GM21390 (cell line): ENCODE data around the gene PRKAB1.

Experiments
- ATAC-seq: cut with Tn5 transposase; IDR thresholded peaks from one replicate; pipeline ENCODE4 v1.9.1; 2021; ENCODE audit not compliant: unreplicated experiment

The PRKAB1 gene

DNA sequence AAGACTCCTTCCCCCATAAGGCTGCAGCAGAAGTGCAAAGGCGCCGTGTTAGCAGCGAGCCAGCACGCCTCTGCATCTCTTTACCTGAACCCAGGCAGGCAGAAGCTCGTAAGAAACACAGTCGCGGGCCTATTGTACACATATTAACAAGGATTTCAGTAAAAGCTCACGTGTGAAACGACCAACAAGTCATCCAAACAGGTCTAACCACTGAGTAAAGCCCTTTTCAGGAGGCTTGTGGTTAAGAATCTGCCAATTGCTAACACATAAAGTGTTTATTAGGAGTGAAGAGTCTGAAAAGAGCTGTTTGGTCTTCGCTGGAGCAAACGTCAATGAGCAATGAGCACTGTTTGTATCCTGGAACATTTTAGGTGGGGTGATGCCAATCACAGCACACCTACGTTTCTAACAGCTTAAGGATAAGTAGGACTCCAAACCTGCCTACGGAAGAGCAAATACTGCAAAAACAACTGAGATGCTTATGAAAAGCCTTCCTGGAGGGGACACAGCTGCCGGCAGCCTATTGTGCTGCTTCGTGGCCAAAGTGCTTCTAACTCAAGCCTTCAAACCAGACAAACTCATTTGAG lies 43.1 kb downstream of the PRKAB1 start:
- ATAC-seq, result no peak

DNA sequence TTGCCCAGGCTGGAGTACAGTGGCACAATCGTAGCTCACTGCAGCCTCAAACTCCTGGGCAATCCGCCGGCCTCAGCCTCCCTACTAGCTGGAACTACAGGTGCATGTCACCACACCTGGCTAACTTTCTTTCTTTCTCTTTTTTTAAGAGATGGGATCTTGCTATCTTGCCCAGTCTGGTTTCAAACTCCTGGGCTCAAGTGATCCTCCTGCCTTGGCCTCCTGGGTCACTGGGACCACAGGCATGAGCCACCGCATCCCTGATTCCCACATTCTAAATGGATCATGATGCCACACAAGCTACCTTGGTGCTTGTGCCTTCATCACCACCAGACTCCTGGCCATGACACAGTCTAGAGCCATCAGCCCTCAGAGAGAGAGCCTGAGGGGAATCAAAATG lies 43.8 kb downstream of the PRKAB1 start:
- ATAC-seq, result no peak

DNA sequence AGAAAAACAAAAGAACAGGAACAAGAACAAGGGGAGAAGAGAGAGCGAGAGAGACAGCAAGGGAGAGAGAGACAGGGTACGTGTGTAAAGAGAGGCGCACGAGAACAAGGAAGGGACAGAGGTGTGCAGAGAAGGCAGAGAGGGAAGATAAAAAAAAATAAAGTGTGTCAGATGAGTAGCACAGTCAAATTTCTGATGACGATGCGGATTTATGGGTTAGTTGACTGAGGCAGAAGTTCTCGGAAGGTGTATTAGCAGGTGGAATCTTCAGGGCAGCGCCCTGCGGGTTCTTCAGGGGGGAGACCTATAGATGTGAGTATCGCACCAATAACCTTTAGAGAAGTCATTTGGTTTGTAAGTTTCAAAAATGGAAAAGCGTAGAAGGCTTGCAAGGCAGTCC lies 44.8 kb downstream of the PRKAB1 start:
- ATAC-seq, result no peak

DNA sequence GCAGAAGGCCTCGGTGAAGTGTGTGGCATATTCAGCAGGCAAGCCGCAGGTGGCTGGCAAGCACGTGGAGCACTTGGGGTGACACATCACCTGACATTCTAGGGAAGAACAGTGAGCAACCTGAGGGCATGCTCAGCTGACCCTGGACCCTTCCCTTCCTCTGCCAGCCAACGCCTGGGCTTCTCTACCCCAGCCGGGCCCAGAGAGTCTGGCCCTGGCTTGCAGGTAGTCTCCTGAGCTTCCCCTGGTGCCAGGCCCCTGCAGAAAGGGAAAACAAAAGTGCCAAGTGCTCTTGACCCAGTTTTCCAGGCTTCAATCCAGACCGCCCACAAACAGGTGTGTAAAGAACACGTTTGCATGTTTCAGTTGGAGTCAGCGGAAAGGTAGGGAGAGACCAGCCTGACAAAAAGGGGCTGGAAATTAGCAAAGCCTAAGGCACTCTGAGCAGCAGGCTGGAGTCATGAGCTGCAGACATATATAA lies 45.7 kb downstream of the PRKAB1 start:
- ATAC-seq, result no peak

DNA sequence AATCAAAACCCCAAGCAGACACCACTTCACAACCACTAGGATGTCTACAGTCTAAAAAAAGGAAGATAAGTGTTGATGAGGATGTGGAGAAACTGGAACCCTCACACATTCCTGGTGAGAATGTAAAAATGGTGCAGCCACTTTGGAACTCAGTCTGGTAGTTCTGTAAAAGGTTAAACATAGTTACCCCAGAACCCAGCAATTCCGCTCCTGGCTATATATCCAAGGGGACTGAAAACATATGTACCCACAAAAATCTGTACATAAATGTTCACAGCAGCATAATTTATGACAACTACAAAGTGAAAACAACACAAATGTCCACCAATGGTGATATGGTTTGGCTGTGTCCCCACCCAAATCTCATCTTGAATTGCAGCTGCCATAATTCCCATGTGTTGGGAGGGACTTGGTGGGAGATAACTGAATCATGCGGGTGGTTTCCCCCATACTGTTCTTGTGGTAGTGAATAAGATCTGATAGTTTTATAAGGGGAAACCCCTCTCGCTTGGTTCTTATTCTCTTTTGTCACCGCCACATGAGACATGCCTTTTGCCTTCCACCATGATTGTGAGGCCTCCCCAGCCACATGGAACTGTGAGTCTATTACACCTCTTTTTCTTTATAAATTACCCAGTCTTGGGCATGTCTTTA lies 46.8 kb downstream of the PRKAB1 start:
- no peak for ATAC-seq

DNA sequence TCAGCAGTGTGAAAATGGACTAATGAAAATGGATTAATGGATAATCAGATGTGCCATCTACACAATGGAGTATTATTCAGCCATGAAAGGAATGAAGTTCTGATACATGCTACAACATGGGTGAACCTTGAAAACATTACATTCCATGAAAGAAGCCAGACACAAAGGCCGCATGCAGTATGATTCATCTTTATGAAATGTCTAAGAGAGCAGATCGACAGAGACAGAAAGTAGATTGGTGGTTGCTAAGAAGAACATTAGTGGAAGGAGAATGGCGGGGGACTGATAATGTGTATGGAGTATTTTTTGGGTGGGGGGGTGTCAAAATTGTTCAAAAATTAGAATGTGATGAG lies 47.3 kb downstream of the PRKAB1 start:
- ATAC-seq, result no peak

DNA sequence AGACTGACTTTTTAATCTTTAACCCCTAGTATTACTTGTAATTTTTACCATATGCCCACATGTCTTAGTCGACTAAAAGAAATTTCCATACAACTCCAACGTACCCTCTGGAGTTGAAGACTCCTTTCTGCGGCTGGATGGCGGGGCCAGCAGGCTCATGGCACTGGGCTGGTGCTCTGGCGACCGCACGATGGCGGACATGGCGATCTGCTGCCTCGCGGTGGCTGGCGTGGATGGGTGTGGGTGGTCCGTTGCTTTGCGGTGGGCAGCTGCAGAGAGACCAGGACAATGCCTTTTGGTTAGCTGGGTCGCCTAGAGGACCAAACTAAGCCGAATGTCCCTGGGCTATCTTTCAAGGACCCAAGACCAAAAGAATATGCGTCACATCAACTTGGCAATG lies 50.2 kb downstream of the PRKAB1 start:
- no peak for ATAC-seq

DNA sequence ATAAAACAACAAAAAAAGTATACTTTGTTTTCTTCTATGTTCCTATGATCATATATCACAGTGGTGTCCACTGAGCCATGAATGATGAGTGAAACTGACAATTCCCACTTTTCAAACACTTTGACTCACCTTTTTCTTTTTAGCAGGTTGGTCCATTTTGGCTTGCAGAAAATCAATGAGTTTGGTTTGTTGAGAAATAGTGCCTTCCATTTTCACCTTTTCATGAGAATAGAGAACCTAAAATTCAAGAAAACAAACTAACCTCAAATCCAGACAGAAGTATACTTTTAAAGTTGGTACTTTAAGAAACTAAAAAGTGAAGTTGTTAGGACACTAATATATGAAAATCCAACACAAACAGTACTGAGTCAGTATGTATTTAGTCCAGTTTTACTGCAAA lies 52.4 kb downstream of the PRKAB1 start:
- ATAC-seq, result no peak

DNA sequence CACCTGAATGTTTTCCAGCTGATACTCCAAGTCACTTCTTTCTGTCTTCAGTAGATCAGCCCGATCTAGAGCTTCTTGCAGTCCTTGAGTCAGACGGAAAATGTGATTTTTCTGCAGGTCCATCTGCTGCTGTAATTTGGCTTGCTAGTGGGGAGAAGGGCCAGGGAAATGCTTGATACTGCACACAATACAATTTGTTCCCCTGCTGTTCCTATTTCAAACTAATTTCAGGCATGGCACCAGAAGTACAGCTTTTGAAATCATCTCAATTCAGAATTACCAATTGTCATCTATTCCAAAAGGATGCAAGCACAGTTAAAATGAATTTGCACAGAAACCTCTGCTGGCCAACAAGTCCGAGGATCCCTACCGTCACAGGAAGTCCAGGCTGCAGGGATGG lies 53.4 kb downstream of the PRKAB1 start:
- no peak for ATAC-seq

DNA sequence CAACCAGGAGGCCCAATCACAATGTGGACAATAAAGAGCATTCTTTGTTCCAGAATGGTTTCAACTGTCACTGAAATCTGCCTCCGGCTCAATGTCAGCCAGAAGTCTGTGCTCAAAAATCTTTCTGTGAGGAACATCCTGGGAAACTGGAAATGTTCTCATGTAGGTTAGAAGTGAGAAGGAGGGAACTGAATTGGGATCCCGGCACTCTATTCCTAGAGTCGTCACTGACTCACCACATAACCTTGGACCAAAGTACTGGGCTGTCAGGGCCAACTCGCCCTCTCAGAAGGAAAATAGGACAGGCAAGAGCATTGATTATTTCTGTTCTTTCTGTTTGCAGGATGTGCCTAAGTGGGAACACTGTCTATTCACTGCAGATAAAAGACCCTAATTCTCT lies 57.6 kb downstream of the PRKAB1 start:
- no peak for ATAC-seq

DNA sequence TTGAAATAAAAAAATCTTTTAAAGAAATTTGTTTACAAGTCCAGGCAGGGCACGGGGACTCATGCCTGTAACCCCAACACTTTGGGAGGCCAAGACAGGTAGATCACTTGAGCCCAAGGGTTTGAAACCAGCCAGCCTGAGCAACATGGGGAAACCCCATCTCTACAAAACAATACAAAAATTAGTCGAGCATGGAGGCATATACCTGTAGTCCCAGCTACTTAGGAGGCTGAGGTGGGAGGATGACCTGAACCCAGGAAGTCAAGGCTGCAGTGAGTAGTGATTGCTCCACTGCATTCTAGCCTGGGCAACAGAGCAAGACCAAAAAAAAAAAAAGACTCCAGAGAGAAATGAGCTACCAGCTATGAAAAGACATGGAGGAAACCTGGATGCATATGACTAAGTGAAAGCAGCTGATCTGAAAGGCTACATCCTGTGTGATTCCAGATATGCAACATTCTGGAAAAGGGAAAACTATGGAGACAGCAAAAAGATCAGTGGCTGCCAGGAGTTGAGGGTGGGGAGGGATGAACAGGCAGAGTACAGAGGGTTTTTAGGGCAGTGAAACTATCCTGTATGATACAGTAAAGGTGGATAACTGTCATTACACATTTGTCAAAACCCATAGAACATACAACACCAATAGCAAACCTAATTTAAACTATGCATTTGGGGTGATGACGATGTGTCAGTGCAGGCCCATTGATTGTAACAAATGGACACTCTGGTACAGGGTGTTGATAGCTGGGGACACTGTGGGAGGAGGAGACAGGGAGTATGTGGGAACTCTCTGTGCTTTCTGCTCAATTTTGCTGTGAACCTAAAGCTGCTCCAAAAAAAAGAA lies 59.9 kb downstream of the PRKAB1 start:
- ATAC-seq, result no peak

DNA sequence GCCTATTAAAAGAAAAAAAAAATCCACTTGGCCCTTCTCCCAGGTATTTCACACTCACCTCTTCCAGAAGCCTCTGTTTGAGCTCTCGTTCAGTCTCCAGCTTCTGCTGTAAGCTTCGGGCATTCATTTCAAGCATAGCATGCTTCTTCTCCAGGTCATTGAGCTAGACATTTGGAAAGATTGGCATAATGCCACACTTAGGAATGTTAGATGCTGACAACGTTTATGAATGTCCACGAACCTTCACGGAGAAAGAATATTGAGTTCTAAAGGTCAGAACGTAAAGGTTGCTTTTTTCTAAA lies 60.5 kb downstream of the PRKAB1 start:
- ATAC-seq, result no peak

DNA sequence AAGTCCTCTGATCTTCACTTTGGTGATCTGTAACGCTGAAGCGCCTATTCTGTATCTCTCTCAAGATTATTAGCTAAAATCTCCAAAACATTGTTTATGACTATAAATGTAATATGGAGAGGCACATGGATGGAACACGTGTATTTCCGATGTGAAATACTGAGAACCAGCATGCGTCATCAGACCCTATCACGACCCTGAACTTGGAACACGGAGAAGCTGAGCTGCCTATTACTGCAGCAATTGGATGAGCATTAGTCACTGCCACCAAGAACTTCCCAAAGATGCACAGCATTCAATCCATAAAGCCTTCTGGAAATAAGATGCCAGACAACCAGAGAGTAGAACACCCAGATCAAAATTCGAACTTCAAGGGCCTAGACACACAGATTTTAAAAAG lies 61.9 kb downstream of the PRKAB1 start:
- no peak for ATAC-seq

DNA sequence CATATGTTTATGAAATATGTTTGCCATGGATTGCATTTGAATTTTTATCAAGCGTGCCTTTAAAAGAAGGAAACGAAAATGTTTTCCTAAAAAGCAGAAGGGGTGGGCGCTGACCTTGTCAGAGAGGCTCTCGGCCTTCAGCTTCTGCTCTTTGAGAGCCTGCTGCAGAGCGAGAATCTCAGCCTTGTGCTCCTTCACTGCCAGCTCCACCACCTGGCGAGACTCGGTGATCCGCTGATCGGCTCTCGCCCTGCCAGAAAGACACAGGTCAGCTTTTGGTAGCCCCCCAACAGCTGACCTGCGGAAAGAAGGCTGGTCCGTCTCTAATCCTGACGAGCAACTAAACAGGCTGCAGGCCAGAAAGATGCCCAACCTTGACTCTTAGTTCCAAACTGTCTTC lies 62.4 kb downstream of the PRKAB1 start:
- ATAC-seq, result no peak
